GM08714 (cell line): ENCODE results near the gene LAYN.

Experiments used
- H3K4me3 ChIP-seq: fragments of 200-500 bp; sonication (Bioruptor generic); 2 replicates; pipeline ENCODE4 v1.5.1; 2014; ENCODE audit warnings: mild to moderate bottlenecking, low read length, inconsistent platforms
- ZNF274 ChIP-seq: IDR thresholded peaks from 2 replicates; pipeline ENCODE4 v1.6.1; 2012; ENCODE audit warnings: mild to moderate bottlenecking, low read depth, low read length

Gene LAYN

DNA sequence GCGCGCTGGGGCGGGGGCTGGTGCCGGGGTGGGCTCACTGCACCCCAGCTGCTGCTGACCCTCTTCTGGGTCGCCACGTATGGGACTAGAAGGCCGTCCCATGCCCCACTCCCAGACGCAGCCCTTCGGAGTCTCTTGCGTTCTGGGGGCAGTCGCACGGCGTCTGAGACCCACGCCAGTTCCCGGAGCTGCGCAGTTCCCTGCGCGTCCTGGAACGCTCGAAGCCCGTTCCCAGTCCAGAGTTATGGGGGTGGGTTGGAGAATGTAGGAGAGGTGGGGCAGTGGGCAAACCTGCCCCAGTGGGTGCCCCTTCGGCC, 375 bp downstream of the LAYN start:
- no peak overlapping the region; the same call in 1 of the 2 replicates for H3K4me3 ChIP-seq
- no peak for TF ChIP-seq ZNF274

DNA sequence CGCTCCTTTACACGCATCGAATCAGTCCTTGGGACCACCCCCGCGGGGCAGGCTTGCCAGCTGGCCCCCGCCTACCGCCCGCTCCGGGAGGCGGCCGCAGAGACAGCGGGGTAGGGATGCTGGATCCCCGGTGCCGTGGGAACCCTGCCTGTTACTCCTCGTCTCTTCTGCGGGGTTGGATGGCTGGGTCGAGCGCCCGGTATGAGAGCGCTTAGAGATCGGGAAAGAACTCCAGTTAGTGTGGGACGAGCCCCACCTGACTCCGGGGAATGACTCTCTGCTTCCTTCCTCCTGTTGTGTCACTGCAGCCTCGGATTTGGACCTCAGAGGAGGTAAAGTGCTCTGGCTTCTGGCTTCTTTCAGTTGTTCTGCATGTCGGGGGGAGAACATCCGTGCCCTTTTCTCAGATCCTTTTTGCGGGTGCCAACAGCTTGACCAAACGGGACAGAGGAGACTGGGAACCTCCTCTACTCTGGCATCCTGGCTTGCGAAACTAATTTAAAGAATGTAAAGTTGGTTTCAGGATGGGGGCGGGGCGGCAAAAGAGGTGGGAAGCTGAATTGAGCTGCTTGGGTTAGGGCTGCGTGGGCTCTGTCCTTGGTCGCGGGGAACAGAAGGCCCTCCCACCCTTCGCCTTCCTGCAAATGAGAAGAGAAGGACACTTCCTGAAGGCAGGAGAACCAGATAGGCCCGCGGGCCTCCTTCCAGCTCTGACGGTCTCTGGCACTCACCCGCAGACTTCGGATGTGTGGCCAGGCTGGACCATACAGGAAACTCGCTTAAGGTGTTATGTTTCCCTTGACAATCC, 938 bp downstream of the LAYN start:
- TF ChIP-seq ZNF274: no peak
- no peak overlapping the region; the same call in 1 of the 2 replicates for H3K4me3 ChIP-seq

DNA sequence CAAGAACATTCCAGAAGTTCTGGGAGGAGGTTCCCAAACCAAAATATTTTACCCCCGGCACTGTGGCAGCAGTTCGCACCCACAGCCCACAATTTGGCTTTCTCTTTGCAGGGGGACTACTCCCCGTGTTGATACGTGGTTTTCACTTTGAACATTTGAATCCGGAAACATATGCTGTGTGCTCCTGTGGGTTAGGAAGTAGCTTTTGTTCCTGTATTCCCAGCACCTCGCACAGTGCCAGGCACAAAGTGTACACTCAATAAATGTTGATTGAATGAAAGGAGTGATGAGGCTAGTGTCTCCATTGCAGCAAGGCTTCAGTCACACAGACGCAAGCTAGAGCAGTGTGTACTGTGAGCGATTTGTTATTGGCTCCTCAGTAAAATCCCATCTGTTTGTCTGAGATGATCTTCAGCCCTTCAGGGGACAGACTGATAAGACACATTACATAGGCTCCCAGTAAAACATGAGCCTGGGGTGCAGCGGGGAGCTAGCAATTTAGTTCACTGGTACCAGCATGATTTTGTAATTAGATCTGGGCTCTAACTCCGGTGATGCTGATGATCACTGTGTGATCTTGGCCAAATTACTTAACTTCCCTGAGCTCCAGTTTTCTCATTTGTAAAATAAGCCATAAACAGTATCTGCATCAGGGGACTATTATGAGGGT, 2.2 kb downstream of the LAYN start:
- TF ChIP-seq ZNF274: no peak
- H3K4me3 ChIP-seq: no peak overlapping the region

DNA sequence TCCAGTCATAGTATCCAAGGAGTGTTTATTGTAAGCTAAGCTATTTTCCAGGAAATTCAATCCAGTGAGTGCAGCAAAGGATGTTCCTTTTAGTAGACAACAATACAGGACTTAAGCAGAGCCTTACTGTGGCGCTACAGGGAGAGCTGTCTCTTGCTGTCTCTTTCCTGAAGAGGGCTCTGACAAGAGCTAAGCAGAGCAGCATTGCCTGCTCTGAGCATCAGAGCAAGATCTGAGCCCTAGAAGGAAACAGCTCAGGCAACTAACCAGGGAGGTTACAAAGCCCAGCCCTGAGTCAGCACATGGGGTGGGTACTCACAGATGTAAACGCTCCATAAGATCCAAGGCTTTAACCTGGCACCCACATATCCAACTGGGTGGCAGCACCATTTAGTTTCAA, 8.0 kb downstream of the LAYN start:
- H3K4me3 ChIP-seq: no peak overlapping the region
- TF ChIP-seq ZNF274: no peak

DNA sequence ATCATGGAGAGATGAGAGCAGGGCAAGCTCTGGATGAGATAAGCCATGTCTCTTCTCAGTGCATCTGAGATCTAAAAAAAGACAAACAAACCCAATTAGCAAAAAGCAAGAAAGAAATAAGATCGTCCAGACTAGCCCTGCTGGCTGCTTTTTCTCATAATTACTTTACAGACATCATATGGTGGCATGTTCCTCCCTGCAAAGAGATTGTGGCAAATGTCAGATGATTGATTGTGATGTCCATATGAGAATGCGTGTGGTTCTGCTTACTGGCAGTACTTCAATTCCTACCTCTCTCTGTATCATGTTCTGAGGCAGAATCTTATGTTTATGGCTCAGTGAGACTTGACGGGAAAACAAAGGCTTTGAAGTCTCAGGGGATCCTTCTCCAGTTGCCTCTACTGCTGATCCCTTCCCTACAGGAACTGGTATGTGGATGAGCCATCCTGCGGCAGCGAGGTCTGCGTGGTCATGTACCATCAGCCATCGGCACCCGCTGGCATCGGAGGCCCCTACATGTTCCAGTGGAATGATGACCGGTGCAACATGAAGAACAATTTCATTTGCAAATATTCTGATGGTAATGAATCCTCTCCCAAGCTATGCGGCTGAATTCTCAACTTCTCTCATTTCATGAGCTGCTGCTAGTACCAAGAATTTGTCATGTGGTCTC, 8.8 kb downstream of the LAYN start:
- no peak overlapping the region for H3K4me3 ChIP-seq
- no peak for TF ChIP-seq ZNF274

DNA sequence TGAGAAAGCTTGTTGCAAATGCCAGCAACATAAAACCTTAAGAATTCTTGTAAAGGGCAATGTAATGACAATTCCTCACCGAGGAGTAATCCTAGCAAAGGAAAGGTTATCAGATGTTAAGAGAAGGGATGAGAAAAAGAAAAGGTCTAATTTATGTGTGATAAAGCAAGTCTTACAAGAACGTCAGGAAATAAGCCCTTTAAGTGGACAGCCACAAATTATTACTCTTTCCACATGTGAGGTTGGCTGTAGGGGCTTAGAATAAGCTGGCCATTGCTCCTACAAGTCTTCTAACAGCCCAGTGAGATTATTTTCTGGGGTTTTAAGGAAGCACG, 9.3 kb downstream of the LAYN start:
- H3K4me3 ChIP-seq: no peak overlapping the region
- no peak for TF ChIP-seq ZNF274

DNA sequence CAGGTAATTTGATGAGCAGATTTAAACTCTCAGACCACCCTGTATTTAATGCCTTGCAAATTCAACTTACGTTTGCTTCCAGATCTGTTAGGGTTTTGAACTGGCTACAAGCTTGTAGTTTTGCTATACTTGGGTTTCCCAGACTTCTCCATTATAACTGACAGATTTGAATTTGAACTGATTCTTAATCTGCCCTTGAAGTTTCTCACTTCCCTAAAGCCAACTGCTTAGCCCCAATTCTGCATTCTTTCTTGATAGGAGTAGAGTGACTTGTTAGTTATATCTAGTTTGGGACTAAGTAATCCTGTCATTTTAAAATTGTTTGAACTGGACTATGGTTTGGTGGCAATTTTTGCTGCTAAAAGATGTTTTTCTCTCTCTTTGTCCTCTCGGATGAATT, 9.7 kb downstream of the LAYN start:
- no peak overlapping the region for H3K4me3 ChIP-seq
- TF ChIP-seq ZNF274: no peak

DNA sequence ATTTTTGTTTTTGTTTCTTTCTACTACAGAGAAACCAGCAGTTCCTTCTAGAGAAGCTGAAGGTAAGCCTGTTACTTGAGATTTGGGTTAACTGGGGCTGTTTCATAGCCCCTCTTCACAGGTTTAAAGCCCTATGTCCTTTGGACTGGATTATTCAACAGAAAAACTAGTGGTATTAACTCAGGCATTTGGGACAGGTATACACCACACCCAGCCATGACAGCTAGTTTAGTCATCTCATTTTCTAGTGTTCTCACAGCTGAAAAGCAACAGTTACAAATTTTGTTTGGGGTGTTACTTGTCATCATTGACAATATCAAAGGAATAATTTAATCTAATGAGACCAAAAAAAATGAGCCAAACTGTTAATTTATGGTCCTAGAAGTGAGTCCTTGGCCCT, 14.0 kb downstream of the LAYN start:
- TF ChIP-seq ZNF274: no peak
- no peak overlapping the region for H3K4me3 ChIP-seq

DNA sequence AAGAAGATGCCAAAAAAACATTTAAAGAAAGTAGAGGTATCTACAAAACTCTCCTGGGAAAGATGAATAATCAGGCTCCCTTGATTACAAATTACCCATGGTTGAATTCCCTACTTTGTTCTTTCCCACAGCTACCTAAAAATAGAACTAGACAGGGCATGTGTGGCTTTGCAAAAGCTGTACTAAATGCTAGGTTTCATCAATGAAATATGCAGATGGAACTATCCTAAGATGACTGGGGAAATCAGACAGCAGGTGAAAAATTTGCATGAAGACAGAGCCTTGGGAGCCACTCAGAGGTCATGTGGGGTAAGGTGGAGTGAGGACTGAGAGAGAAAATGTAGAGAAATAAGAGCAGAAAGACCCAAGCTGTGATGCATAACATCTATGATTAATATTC, 14.7 kb downstream of the LAYN start:
- H3K4me3 ChIP-seq: no peak overlapping the region
- no peak for TF ChIP-seq ZNF274

DNA sequence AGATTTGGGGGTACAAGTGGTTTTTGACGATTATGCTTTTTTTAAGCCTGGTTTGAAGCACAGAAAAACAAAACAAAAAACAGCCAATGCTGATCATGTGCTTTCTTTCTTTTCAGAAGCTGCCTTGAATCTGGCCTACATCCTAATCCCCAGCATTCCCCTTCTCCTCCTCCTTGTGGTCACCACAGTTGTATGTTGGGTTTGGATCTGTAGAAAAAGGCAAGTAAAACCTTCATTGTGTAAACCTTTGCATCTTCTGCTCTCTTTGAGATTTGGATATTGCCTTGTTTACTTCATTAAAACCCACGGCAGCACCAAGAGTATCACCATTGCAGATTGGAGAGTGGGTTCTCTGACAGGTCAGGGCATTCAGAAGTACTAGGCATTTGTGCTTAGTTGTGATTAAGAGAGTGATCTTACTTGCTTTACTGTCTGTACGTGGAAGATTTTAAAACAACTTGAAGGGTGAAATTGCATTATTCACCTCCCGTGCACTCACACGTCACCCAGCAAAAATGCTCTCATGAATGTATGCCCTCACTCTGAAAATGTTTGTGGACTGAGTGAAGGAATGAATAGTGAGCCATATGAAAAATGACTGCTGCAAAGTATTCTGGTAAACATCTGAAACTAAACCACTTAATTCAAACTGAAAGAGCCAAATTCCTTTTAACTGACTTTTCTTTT, 17.0 kb downstream of the LAYN start:
- no peak for TF ChIP-seq ZNF274
- no peak overlapping the region for H3K4me3 ChIP-seq

DNA sequence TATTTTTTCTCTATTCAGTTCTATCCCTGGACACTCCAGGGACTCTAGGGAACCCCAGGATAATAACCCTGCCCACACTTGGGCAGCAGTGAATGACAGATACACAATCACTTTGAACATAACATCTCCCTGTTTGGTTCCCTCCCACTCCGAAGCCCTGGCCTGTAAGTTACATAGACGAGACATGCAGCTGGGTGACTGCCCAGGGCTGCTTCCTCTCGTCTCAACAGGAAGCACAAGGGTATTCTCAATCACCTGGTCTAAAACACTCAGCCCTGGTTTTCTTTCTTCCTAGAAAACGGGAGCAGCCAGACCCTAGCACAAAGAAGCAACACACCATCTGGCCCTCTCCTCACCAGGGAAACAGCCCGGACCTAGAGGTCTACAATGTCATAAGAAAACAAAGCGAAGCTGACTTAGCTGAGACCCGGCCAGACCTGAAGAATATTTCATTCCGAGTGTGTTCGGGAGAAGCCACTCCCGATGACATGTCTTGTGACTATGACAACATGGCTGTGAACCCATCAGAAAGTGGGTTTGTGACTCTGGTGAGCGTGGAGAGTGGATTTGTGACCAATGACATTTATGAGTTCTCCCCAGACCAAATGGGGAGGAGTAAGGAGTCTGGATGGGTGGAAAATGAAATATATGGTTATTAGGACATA, 19.4 kb downstream of the LAYN start:
- no peak for TF ChIP-seq ZNF274
- H3K4me3 ChIP-seq: no peak overlapping the region

DNA sequence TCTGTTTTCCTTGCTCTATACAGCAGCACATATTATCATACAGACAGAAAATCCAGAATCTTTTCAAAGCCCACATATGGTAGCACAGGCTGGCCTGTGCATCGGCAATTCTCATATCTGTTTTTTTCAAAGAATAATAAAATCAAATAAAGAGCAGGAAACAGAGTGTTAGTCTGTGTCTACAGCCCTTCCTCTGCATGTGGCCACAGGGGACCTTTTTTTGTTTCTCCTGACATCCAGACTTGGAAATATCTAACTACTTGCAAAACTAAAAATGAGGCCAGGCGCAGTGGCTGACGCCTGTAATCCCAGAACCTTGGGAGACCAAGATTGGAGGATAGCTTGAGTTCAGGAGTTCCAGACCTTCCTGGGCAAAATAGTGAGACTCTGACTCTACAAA, 20.3 kb downstream of the LAYN start:
- no peak overlapping the region for H3K4me3 ChIP-seq
- no peak for TF ChIP-seq ZNF274

DNA sequence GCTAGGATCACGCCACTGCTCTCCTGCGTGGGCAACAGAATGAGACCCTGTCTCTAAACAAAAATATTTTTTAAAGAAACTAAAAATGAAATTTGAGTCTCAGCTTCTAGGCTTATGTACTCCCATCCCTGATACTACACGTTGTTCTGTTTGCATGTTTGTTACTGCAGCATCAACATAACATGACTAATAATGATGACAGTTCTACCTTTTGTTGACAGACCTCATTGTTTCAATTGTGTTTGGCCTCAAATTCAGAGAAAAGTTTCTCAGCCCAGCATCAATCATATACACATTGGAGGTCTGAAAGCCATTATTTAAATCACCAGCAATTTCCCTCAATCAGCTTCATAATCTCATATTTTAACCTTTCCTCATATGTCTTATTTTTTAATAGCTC, 20.8 kb downstream of the LAYN start:
- H3K4me3 ChIP-seq: no peak overlapping the region
- TF ChIP-seq ZNF274: no peak

DNA sequence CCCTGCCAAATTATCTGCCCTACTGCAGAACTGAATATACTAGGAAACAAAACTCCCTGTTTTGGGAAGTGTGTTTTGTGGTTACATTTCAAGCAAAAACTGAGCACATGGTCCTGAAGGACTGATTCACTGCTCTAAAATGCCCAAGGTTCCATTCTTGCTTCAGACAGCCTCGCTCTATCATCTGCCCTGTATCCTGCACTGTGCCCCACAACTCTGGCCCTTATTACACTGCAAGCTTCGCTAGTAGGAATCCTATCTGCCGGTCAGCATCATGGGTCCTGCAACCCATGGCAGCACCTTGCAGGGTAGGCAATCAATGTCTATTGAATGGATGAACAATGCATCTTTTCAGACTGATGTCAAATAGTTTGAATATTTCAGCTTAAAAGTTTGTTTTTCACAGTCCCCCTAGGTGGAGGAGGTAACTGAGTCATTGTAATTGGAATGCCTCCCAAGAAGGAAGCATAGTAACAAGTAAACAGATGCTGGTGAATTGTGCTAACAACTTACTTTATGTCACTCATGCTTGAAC, 21.3 kb downstream of the LAYN start:
- no peak for TF ChIP-seq ZNF274
- H3K4me3 ChIP-seq: no peak overlapping the region
